Natural killer cell (primary cell): Measurements from ENCODE around the gene TBCD. TPM values are rescaled to one million over a fixed set of nuclear protein-coding genes. Genes with fewer than 3 reads are reported as not detected.

ENCODE experiments used
- ATAC-seq, 3 donors: fragments of 150-1000 bp in 2 of 3; fragments of 200-7000 bp in 1 of 3; cut with Tn5 transposase; 1 replicate in 1 of 3; 2 replicates in 2 of 3; pipeline ENCODE4 v1.10.0; 2021; ENCODE audit warnings: mild to moderate bottlenecking in 2 of 3, moderate library complexity in 2 of 3
- DNase-seq, 2 donors: peaks; one replicate each; pipeline versions ENCODE4 v3.0.0 to v3.0.0-alpha.2; 2013 to 2021; ENCODE audit warnings: mixed read lengths in 1 of 2
- H3K27ac ChIP-seq: one replicate; pipeline ENCODE4 v1.5.1; 2013; ENCODE audit warnings: mild to moderate bottlenecking, low read length
- H3K27me3 ChIP-seq: one replicate; pipeline ENCODE4 v1.6.1; 2013; ENCODE audit warnings: low read length; ENCODE audit not compliant: control insufficient read depth, insufficient read depth
- H3K36me3 ChIP-seq: one replicate; pipeline ENCODE4 v1.6.1; 2013; ENCODE audit warnings: low read length; ENCODE audit not compliant: control insufficient read depth, insufficient read depth
- H3K4me1 ChIP-seq: one replicate; pipeline ENCODE4 v1.6.1; 2013; ENCODE audit warnings: low read length; ENCODE audit not compliant: control insufficient read depth, insufficient read depth
- H3K4me3 ChIP-seq: one replicate; pipeline ENCODE4 v1.5.1; 2013; ENCODE audit warnings: low read length
- H3K9me3 ChIP-seq: one replicate; pipeline ENCODE4 v1.6.1; 2013; ENCODE audit warnings: low read length; ENCODE audit not compliant: control insufficient read depth, insufficient read depth
- H3K27ac Mint-ChIP-seq, 2 donors: one replicate each; pipeline ENCODE4 v1.8.0; 2022; ENCODE audit warnings: mild to moderate bottlenecking in 2 of 2, mixed read lengths in 2 of 2, moderate library complexity in 1 of 2
- H3K27me3 Mint-ChIP-seq, 2 donors: one replicate each; pipeline ENCODE4 v1.8.0; 2022; ENCODE audit warnings: low read depth in 2 of 2, mixed read lengths in 2 of 2
- H3K36me3 Mint-ChIP-seq: one replicate; pipeline ENCODE4 v1.8.0; 2022; ENCODE audit warnings: mixed read lengths
- H3K4me1 Mint-ChIP-seq, 2 donors: one replicate each; pipeline ENCODE4 v1.8.0; 2022; ENCODE audit warnings: mixed read lengths in 2 of 2
- H3K4me3 Mint-ChIP-seq: one replicate; pipeline ENCODE4 v1.8.0; 2022; ENCODE audit warnings: mild to moderate bottlenecking, moderate library complexity, mixed read lengths
- H3K9me3 Mint-ChIP-seq, 2 donors: one replicate each; pipeline ENCODE4 v1.8.0; 2022; ENCODE audit warnings: mixed read lengths in 2 of 2
- WGBS: methylation state at CpG from one replicate; pipeline ENCODE4 v1.1.7; 2013; ENCODE audit warnings: missing lambda C conversion rate; ENCODE audit not compliant: insufficient coverage; 5-methylcytosine and 5-hydroxymethylcytosine counted together
- intact Hi-C: fragments of 100-400 bp; cut with micrococcal nuclease; formaldehyde crosslinking; loops from one replicate; pipeline ENCODE4 v1.14.2; 2022
- total RNA-seq, 4 donors: library from RNA; stranded (reverse); fragments of 120-200 nt in 1 of 4; gene quantifications; one replicate each; pipeline versions ENCODE4 v1.2.3 to v1.2.4, GENCODE V29; 2013 to 2022
- TF ChIP-seq, protein P1 (sequence below): fragments of 200-600 bp; IDR thresholded peaks from one replicate; pipeline ENCODE4 v1.8.0; 2022; ENCODE audit warnings: antibody characterized with exemption

Gene TBCD
- total RNA-seq, 3 donors from 2014 or later (not counting 1 experiment from before 2014, with no cell fraction given): 92.0 to 149 (median 132) TPM

DNA sequence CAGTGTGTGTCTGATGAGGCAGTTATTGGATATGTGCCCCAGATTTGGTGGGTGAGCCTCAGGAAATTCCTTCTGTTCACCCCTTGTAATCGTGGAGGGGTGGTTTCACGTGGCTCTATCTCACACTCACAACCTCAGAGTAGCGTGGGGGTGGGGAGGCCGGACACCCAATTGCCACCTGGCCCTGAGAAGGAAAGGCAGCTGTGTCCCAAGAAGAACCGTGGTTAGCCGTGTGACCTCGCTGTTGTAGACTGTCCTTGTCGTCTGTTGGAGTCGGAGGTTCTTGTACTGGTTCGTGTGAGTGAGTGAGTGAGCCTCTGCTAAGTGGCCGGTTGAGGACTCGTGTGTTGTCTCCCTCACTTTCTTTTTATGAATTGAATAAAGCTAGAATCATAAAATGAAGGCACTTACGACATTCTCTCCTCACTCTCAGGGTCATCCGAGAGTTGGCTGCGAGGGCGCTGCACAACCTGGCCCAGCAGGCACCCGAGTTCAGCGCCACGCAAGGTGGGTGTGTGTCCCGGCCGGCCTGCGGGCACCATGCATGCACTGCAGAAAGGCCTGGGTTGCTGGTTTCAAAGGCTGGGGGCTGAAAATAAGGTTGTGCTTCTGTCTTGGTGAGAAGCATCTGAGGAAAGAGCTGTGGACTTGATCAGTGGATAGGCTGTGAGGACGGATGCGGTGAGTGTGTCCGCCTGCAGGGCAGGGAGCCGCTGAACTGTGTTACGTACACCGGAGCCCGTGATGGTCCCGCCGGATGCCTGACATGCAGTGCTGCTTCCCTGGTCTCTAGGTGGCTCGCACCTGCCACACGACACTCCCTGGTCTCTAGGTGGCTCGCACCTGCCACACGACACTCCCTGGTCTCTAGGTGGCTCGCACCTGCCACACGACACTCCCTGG, 151.4 kb downstream of the TBCD start:
- intact Hi-C loops: no loop called here
- no peak for ATAC-seq
- Mint-ChIP-seq H3K9me3 (no peaks in the 10 kb centered on the region), H3K4me1 (peaks cover 0 to 16% of the 10 kb centered on the region in 2 donors), H3K4me3 (no peak overlapping the region), H3K27ac (no peak overlapping the region), H3K36me3 (peaks cover 7% of the 10 kb centered on the region), H3K27me3 (no peaks in the 10 kb centered on the region)
- Histone ChIP-seq H3K36me3 (peaks cover 36% of the 10 kb centered on the region), H3K4me1 (no peaks in the 10 kb centered on the region), H3K9me3 (no peaks in the 10 kb centered on the region), H3K27ac (no peak overlapping the region), H3K27me3 (no peaks in the 10 kb centered on the region), H3K4me3 (no peak overlapping the region)
- WGBS: 85% methylated on average over 29 of the region's 37 CpGs
- no peak for DNase-seq
- TF ChIP-seq, protein P1, sequence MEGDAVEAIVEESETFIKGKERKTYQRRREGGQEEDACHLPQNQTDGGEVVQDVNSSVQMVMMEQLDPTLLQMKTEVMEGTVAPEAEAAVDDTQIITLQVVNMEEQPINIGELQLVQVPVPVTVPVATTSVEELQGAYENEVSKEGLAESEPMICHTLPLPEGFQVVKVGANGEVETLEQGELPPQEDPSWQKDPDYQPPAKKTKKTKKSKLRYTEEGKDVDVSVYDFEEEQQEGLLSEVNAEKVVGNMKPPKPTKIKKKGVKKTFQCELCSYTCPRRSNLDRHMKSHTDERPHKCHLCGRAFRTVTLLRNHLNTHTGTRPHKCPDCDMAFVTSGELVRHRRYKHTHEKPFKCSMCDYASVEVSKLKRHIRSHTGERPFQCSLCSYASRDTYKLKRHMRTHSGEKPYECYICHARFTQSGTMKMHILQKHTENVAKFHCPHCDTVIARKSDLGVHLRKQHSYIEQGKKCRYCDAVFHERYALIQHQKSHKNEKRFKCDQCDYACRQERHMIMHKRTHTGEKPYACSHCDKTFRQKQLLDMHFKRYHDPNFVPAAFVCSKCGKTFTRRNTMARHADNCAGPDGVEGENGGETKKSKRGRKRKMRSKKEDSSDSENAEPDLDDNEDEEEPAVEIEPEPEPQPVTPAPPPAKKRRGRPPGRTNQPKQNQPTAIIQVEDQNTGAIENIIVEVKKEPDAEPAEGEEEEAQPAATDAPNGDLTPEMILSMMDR: no peak

DNA sequence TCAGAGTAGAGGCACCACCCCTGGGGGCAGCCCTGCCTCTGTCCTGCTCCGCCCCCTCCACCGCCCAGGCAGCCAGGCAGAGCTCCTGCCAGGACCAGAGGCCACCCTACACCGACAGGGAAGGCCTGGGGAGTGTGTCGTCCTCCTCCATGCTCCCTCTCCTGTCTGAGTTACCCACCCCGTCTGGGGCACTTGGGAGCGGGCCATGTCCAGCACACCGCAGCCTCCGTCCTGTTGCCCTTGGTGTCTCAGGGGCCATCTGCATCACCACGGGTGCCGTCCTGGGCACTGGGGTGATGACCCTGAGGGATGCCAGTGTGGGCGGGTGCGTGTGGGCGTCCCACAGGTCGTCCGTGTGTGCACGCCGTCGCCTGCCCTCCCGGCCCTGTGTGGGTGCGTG, 153.3 kb downstream of the TBCD start:
- DNase-seq: no peak
- WGBS: 96% methylated on average over 19 of the region's 20 CpGs

DNA sequence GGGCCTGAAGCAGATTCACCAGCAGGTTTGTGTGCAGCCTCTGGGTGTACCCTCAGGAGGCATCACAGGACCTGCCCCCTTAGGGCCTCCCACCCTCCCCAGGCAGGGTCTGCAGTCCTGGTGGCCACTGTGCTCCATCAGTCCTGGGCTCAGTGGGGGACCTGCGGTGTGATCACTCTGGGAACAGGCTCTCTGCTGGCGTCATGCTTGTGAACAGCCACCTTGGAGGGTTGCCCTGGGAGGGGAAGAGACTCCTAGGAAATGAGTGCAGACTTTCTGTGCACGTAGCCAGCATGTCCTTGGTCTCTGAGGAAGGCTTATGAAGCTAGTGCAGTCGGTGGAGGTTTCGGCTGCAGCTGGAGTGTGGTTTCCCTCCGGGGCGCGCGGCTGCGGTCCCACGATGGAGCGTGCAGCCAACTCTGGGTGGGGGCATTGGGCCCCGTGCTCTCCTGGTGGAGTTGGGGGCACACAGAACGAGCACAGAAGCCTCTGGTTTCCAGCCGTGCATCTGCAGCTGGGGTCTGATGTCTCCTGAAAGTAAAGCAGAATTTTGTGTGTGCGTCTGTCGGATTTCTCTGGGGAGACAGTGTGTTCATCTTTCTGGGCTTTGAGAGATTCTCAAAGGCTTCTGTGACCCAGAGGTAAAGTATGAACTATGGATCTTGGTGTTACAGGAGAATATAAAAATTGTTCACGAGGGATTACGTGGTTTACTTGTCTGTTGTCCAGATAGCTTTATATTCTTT, 156.1 kb downstream of the TBCD start:
- WGBS: 68% methylated on average over 19 of the region's 19 CpGs
- Histone ChIP-seq H3K27me3 (no peaks in the 10 kb centered on the region), H3K27ac (no peak overlapping the region), H3K4me1 (peaks cover 12% of the 10 kb centered on the region), H3K36me3 (peaks cover 27% of the 10 kb centered on the region), H3K4me3 (no peak overlapping the region), H3K9me3 (no peaks in the 10 kb centered on the region)
- no peak overlapping the region for H3K4me3 Mint-ChIP-seq
- peaks cover 13 to 21% of the 10 kb centered on the region in 2 donors for H3K4me1 Mint-ChIP-seq
- no peaks in the 10 kb centered on the region for H3K9me3 Mint-ChIP-seq
- intact Hi-C loops: no loop called here
- no peak for DNase-seq
- TF ChIP-seq, protein P1: no peak
- H3K36me3 Mint-ChIP-seq: peaks cover 7% of the 10 kb centered on the region
- H3K27me3 Mint-ChIP-seq: no peaks in the 10 kb centered on the region
- ATAC-seq: no peak
- no peak overlapping the region for H3K27ac Mint-ChIP-seq

More for the DNA sequence above, 153.3 kb downstream of the TBCD start:
- Mint-ChIP-seq H3K27ac (no peak overlapping the region), H3K27me3 (no peaks in the 10 kb centered on the region), H3K4me1 (peaks cover 5 to 19% of the 10 kb centered on the region in 2 donors), H3K4me3 (no peak overlapping the region), H3K36me3 (peaks cover 7% of the 10 kb centered on the region), H3K9me3 (no peaks in the 10 kb centered on the region)
- Histone ChIP-seq H3K4me3 (no peak overlapping the region), H3K27me3 (no peaks in the 10 kb centered on the region), H3K36me3 (peaks cover 36% of the 10 kb centered on the region), H3K4me1 (no peaks in the 10 kb centered on the region), H3K9me3 (no peaks in the 10 kb centered on the region), H3K27ac (no peak overlapping the region)
- intact Hi-C loops: no loop called here
- TF ChIP-seq, protein P1: no peak
- ATAC-seq: no peak
